Stimulated activated CD8-positive, alpha-beta memory T cell treated with anti-CD3 and anti-CD28 coated beads, Interleukin-4, amount 100 ng/mL, for 24 hours (primary cell): Measurements from ENCODE around the gene HIVEP1.

Experiments used
- DNase-seq: peaks from one replicate; pipeline ENCODE4 v3.0.0-alpha.2; 2020; ENCODE audit warnings: low read depth

The HIVEP1 gene

GRCh38 chr6:12189150-12189549 is 177.0 kb downstream of the HIVEP1 start:
- no peak for DNase-seq

GRCh38 chr6:12189661-12190060 is 177.5 kb downstream of the HIVEP1 start:
- DNase-seq = no peak

GRCh38 chr6:12190252-12190651 is 178.1 kb downstream of the HIVEP1 start:
- DNase-seq = no peak

- DNase-seq = no peak
Observed at GRCh38 chr6:12196326-12196936, 184.3 kb downstream of the HIVEP1 start.

- DNase-seq = no peak
Observed at GRCh38 chr6:12198851-12199250, 186.7 kb downstream of the HIVEP1 start.

GRCh38 chr6:12200015-12200564 is 188.0 kb downstream of the HIVEP1 start:
- no peak for DNase-seq

- no peak for DNase-seq
Observed at GRCh38 chr6:12200761-12201160, 188.6 kb downstream of the HIVEP1 start.

GRCh38 chr6:12203001-12203400 is 190.9 kb downstream of the HIVEP1 start:
- no peak for DNase-seq

GRCh38 chr6:12208190-12208589 is 196.1 kb downstream of the HIVEP1 start:
- peak; percentile 3 for DNase-seq

GRCh38 chr6:12208673-12209072 is 196.6 kb downstream of the HIVEP1 start:
- DNase-seq = no peak
